ENCODE measurements around the gene MBD3L4. TPM values are rescaled to one million over a fixed set of nuclear protein-coding genes. Genes with fewer than 3 reads are reported as not detected.

MBD3L4 gene
- total and polyA plus RNA-seq, 4 donors = not detected

DNA sequence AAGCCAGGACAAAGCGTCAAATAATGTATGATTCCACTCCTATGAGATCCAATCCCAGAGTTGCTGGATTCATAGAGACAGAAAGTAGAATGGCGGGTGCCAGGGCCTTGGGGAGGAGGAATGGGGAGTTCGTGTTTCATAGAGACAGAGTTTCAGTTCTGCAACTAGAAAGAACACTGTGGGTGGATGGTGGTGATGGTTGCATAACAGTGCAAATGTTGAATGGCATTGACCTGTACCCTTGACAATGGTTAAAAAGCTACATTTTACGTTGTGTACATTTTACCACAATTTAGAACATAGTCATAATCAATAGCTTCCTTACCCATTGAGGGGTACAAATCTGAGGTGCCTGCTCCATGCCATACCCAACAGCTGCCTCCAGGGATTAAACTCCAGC, 52.1 kb downstream of the MBD3L4 start:
- DNase-seq (ENCODE audit: low spot score) = no peak
- H3K9me3 ChIP-seq (ENCODE audit: control insufficient read depth in 4 of 4, low read length in 3 of 4) = peaks cover 3 to 22% (median 17%) of the 10 kb centered on the region in 4 donors
- no peak overlapping the region for H3K4me3 ChIP-seq (ENCODE audit: low read depth in 1 of 3, low read length in 3 of 3)
- H3K36me3 ChIP-seq (ENCODE audit: control insufficient read depth in 4 of 4, insufficient read depth in 3 of 4, low read depth in 1 of 4, low read length in 3 of 4) = no peaks in the 10 kb centered on the region
- no peak overlapping the region for H3K27ac ChIP-seq (ENCODE audit: low read depth in 1 of 2, low read length in 2 of 2)
- no peak overlapping the region for H3K9ac ChIP-seq (ENCODE audit: low read depth in 1 of 2, low read length in 2 of 2)
- WGBS = 43% methylated on average over 4 of the region's 4 CpGs
- TF ChIP-seq SP1 (IDR thresholded peaks at IDR 0.05) = no peak
- no peak for TF ChIP-seq HNF4A (conservative IDR thresholded peaks at IDR 0.05)
- TF ChIP-seq JUND (IDR thresholded peaks at IDR 0.05) = no peak
- TF ChIP-seq NR2F2 (IDR thresholded peaks at IDR 0.05) = no peak
- TF ChIP-seq GABPA (IDR thresholded peaks at IDR 0.05 in 1 of 2, conservative IDR thresholded peaks at IDR 0.05 in 1 of 2) = no peak
- TF ChIP-seq YY1 (IDR thresholded peaks at IDR 0.05) = no peak
- no peak for TF ChIP-seq FOXA2 (IDR thresholded peaks at IDR 0.05)
- TF ChIP-seq, protein P1, sequence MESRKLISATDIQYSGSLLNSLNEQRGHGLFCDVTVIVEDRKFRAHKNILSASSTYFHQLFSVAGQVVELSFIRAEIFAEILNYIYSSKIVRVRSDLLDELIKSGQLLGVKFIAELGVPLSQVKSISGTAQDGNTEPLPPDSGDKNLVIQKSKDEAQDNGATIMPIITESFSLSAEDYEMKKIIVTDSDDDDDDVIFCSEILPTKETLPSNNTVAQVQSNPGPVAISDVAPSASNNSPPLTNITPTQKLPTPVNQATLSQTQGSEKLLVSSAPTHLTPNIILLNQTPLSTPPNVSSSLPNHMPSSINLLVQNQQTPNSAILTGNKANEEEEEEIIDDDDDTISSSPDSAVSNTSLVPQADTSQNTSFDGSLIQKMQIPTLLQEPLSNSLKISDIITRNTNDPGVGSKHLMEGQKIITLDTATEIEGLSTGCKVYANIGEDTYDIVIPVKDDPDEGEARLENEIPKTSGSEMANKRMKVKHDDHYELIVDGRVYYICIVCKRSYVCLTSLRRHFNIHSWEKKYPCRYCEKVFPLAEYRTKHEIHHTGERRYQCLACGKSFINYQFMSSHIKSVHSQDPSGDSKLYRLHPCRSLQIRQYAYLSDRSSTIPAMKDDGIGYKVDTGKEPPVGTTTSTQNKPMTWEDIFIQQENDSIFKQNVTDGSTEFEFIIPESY (IDR thresholded peaks at IDR 0.05) = no peak
- TF ChIP-seq, protein P2, sequence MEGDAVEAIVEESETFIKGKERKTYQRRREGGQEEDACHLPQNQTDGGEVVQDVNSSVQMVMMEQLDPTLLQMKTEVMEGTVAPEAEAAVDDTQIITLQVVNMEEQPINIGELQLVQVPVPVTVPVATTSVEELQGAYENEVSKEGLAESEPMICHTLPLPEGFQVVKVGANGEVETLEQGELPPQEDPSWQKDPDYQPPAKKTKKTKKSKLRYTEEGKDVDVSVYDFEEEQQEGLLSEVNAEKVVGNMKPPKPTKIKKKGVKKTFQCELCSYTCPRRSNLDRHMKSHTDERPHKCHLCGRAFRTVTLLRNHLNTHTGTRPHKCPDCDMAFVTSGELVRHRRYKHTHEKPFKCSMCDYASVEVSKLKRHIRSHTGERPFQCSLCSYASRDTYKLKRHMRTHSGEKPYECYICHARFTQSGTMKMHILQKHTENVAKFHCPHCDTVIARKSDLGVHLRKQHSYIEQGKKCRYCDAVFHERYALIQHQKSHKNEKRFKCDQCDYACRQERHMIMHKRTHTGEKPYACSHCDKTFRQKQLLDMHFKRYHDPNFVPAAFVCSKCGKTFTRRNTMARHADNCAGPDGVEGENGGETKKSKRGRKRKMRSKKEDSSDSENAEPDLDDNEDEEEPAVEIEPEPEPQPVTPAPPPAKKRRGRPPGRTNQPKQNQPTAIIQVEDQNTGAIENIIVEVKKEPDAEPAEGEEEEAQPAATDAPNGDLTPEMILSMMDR (IDR thresholded peaks at IDR 0.05; ENCODE audit: low read depth, low read length, missing input control) = no peak
- no peak for TF ChIP-seq HNF4G (IDR thresholded peaks at IDR 0.05)
- TF ChIP-seq, protein P3, sequence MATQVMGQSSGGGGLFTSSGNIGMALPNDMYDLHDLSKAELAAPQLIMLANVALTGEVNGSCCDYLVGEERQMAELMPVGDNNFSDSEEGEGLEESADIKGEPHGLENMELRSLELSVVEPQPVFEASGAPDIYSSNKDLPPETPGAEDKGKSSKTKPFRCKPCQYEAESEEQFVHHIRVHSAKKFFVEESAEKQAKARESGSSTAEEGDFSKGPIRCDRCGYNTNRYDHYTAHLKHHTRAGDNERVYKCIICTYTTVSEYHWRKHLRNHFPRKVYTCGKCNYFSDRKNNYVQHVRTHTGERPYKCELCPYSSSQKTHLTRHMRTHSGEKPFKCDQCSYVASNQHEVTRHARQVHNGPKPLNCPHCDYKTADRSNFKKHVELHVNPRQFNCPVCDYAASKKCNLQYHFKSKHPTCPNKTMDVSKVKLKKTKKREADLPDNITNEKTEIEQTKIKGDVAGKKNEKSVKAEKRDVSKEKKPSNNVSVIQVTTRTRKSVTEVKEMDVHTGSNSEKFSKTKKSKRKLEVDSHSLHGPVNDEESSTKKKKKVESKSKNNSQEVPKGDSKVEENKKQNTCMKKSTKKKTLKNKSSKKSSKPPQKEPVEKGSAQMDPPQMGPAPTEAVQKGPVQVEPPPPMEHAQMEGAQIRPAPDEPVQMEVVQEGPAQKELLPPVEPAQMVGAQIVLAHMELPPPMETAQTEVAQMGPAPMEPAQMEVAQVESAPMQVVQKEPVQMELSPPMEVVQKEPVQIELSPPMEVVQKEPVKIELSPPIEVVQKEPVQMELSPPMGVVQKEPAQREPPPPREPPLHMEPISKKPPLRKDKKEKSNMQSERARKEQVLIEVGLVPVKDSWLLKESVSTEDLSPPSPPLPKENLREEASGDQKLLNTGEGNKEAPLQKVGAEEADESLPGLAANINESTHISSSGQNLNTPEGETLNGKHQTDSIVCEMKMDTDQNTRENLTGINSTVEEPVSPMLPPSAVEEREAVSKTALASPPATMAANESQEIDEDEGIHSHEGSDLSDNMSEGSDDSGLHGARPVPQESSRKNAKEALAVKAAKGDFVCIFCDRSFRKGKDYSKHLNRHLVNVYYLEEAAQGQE (IDR thresholded peaks at IDR 0.05) = no peak
- TF ChIP-seq EGR1 (IDR thresholded peaks at IDR 0.05; ENCODE audit: low read depth in 2 of 2) = no peak
- TF ChIP-seq, protein P4, sequence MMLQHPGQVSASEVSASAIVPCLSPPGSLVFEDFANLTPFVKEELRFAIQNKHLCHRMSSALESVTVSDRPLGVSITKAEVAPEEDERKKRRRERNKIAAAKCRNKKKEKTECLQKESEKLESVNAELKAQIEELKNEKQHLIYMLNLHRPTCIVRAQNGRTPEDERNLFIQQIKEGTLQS (IDR thresholded peaks at IDR 0.05) = no peak
- TF ChIP-seq, protein P5, sequence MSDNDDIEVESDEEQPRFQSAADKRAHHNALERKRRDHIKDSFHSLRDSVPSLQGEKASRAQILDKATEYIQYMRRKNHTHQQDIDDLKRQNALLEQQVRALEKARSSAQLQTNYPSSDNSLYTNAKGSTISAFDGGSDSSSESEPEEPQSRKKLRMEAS (IDR thresholded peaks at IDR 0.05) = no peak
- no peak for TF ChIP-seq RXRA (IDR thresholded peaks at IDR 0.05)
- no peak for TF ChIP-seq FOXA1 (IDR thresholded peaks at IDR 0.05)
- no peak for TF ChIP-seq RAD21 (IDR thresholded peaks at IDR 0.05)
- TF ChIP-seq TAF1 (conservative IDR thresholded peaks at IDR 0.05) = no peak
- H3K4me1 ChIP-seq (ENCODE audit: control insufficient read depth in 4 of 4, insufficient read depth in 4 of 4, low read length in 3 of 4) = no peaks in the 10 kb centered on the region
- H3K27me3 ChIP-seq (ENCODE audit: control insufficient read depth in 4 of 4, insufficient read depth in 4 of 4, low read length in 3 of 4) = no peaks in the 10 kb centered on the region

Other genes starting within 250 kb of the MBD3L4 start
- 10 to 100 TPM in 1 of 2 donors, 1 to 10 TPM in 1; 2.0 to 16.2 TPM for gene ADGRE1, start 152.6 kb downstream of the MBD3L4 start, total RNA-seq
- gene ADGRE1, start 152.6 kb downstream of the MBD3L4 start, polyA plus RNA-seq = 1 to 10 TPM in 1 of 2 donors, under 1 TPM in 1; 0.39 to 1.5 TPM
- gene MBD3L2B, start 18.7 kb downstream of the MBD3L4 start, total RNA-seq = not detected
- gene MBD3L2B, start 18.7 kb downstream of the MBD3L4 start, polyA plus RNA-seq = not detected
- not detected for gene MBD3L5, start 9.6 kb downstream of the MBD3L4 start, total RNA-seq
- gene MBD3L5, start 9.6 kb downstream of the MBD3L4 start, polyA plus RNA-seq = not detected
- gene MBD3L2, start 9.1 kb upstream of the MBD3L4 start, total RNA-seq = not detected
- gene MBD3L2, start 9.1 kb upstream of the MBD3L4 start, polyA plus RNA-seq = not detected
- not detected for gene MBD3L3, start 18.5 kb upstream of the MBD3L4 start, total RNA-seq
- not detected for gene MBD3L3, start 18.5 kb upstream of the MBD3L4 start, polyA plus RNA-seq
- 1 to 10 TPM; 5.4 to 6.0 TPM for gene ZNF557, start 29.5 kb upstream of the MBD3L4 start, total RNA-seq
- 1 to 10 TPM; 1.4 to 2.2 TPM for gene ZNF557, start 29.5 kb upstream of the MBD3L4 start, polyA plus RNA-seq

Measured in liver (tissue), 9 donors.